HepG2 (cell line): Measurements from ENCODE around the gene PRDM8. TPM values are rescaled to one million over a fixed set of nuclear protein-coding genes. Genes with fewer than 3 reads are reported as not detected.

Source experiments
- ATAC-seq: fragments of 200-7000 bp; cut with Tn5 transposase; 3 replicates; pipeline ENCODE4 v1.9.1; 2020; ENCODE audit warnings: mild to moderate bottlenecking, moderate library complexity
- BruUV-seq: library from RNA; stranded (reverse); fragments of 400-500 nt; replicated peaks from 2 replicates; lab custom pipeline; 2021; lab: Mats Ljungman, UMichigan
- CTCF ChIA-PET: fragments of 300-600 bp; formaldehyde crosslinking; extraction: SDS; loops from one replicate; lab custom pipeline; 2021; ENCODE audit warnings: low total read pairs, inconsistent platforms, low intra/inter-chr PET ratio; lab: Yijun Ruan, JAX
- POLR2A ChIA-PET: fragments of 350-600 bp; sonication (Branson Sonifier 250); formaldehyde crosslinking; loops from one replicate; lab custom pipeline; 2020; ENCODE audit warnings: antibody characterized with exemption, inconsistent platforms; lab: Yijun Ruan, JAX
- DNase-seq: peaks from one replicate; pipeline ENCODE4 v3.0.0-alpha.2; 2015; ENCODE audit warnings: low spot score
- FAIRE-seq: peaks from 3 replicates; lab custom pipeline; 2011; peaks lifted over from hg19 to GRCh38; lab: Jason Lieb, UNC
- H2AFZ ChIP-seq: one replicate; pipeline ENCODE4 v1.6.1; 2011; ENCODE audit warnings: low read length, inconsistent platforms
- H3K27ac ChIP-seq: fragments of 300-600 bp; 3 replicates; pipeline ENCODE4 v1.8.0; 2011; ENCODE audit warnings: mixed run types, mild to moderate bottlenecking, mixed read lengths, low read length, inconsistent platforms; ENCODE audit not compliant: insufficient read depth; ENCODE audit errors: extremely low read length
- H3K27me3 ChIP-seq, 2 experiments: fragments of 200-600 bp in 1 of 2; 2 replicates in 1 of 2; 3 replicates in 1 of 2; pipeline versions ENCODE4 v1.6.0 to v1.8.0; 2011; ENCODE audit warnings: low read length in 2 of 2, mild to moderate bottlenecking in 2 of 2, moderate library complexity in 2 of 2, inconsistent platforms in 1 of 2; ENCODE audit not compliant: insufficient read depth in 2 of 2, control insufficient read depth in 1 of 2
- H3K36me3 ChIP-seq, 2 experiments: fragments of 200-600 bp in 1 of 2; replicated peaks in 1 of 2; 2 replicates in 1 of 2; 3 replicates in 1 of 2; pipeline versions ENCODE4 v1.5.1 to v1.8.0; 2011; ENCODE audit warnings: low read length in 2 of 2, inconsistent platforms in 1 of 2; ENCODE audit not compliant: insufficient read depth in 2 of 2, control insufficient read depth in 1 of 2
- H3K4me1 ChIP-seq: 2 replicates; pipeline ENCODE4 v1.5.1; 2012; ENCODE audit warnings: low read length, inconsistent platforms; ENCODE audit not compliant: insufficient read depth
- H3K4me2 ChIP-seq: 2 replicates; pipeline ENCODE4 v1.6.0; 2011; ENCODE audit warnings: low read depth, low read length, inconsistent platforms
- H3K4me3 ChIP-seq, 3 experiments: fragments of 200-600 bp in 1 of 3; sonication (generic), shearing (Covaris generic) in 1 of 3; replicated peaks in 1 of 3; 2 replicates each; pipeline ENCODE4 v1.5.1; 2011 to 2016; ENCODE audit warnings: low read length in 3 of 3, inconsistent platforms in 2 of 3, low read depth in 2 of 3, mild to moderate bottlenecking in 2 of 3, control low read depth in 1 of 3, mixed read lengths in 1 of 3; ENCODE audit not compliant: insufficient read depth in 1 of 3
- H3K79me2 ChIP-seq: one replicate; pipeline ENCODE4 v1.6.1; 2011; ENCODE audit warnings: low read length, inconsistent platforms; ENCODE audit not compliant: insufficient read depth
- H3K9ac ChIP-seq: 2 replicates; pipeline ENCODE4 v1.6.0; 2011; ENCODE audit warnings: mild to moderate bottlenecking, low read depth, low read length, inconsistent platforms; ENCODE audit not compliant: insufficient read depth
- H3K9me3 ChIP-seq: 2 replicates; pipeline ENCODE4 v1.5.1; 2012; ENCODE audit warnings: mild to moderate bottlenecking, low read length
- H4K20me1 ChIP-seq: 2 replicates; pipeline ENCODE4 v1.6.0; 2011; ENCODE audit warnings: inconsistent platforms, mild to moderate bottlenecking, low read length, moderate library complexity; ENCODE audit not compliant: insufficient read depth
- ZNF598 ChIP-seq: sonication (generic); formaldehyde crosslinking; IDR thresholded peaks from 2 replicates; pipeline ENCODE4 v1.5.1; 2020; ENCODE audit warnings: mild to moderate bottlenecking, missing genetic modification reagents, borderline replicate concordance
- WGBS: methylation state at CpG from one replicate; pipeline ENCODE4 v1.1.6; 2017; ENCODE audit warnings: low lambda C conversion rate; 5-methylcytosine and 5-hydroxymethylcytosine counted together
- in situ Hi-C: cut with HindIII; loops from 2 replicates; pipeline ENCODE4 v1.10.0; 2017; ENCODE audit warnings: low pct_unique_long_range_greater_than_20kb; ENCODE audit not compliant: extremely low pct_ligation_motif_present
- intact Hi-C: fragments of 100-400 bp; cut with micrococcal nuclease; formaldehyde crosslinking; loops from one replicate; pipeline ENCODE4 v1.10.0; 2022; ENCODE audit not compliant: unreplicated experiment
- polyA plus RNA-seq, 8 experiments: library from polyadenylated mRNA; depleted of rRNA in 3 of 8; stranded (reverse) in 7 of 8; unstranded in 1 of 8; fragments of >200 nt; fragmentation: Illumina TruSeq in 4 of 8; extraction: Trizol in 4 of 8; gene quantifications; 2 replicates each; pipeline versions ENCODE4 v1.2.1 to v1.2.3, GENCODE V29; 2011 to 2016; ENCODE audit warnings: low read depth in 4 of 8, missing spikeins in 1 of 8, mixed read lengths in 1 of 8; ENCODE audit not compliant: insufficient read depth in 1 of 8
- total RNA-seq, 5 experiments: library from RNA; depleted of rRNA; stranded (reverse); fragments of >200 nt; fragmentation: Illumina TruSeq; extraction: Trizol; gene quantifications; 2 replicates each; pipeline ENCODE4 v1.2.3, GENCODE V29; 2016; ENCODE audit warnings: low read depth in 1 of 5
- TF ChIP-seq, protein P1 (sequence below): sonication (generic); formaldehyde crosslinking; conservative IDR thresholded peaks from 2 replicates; pipeline ENCODE4 v1.4.0; 2020; ENCODE audit warnings: mild to moderate bottlenecking, missing genetic modification reagents, moderate library complexity
- TF ChIP-seq, protein P2 (sequence below): sonication (generic); formaldehyde crosslinking; IDR thresholded peaks from 2 replicates; pipeline ENCODE4 v1.5.1; 2020; ENCODE audit warnings: missing genetic modification reagents, mild to moderate bottlenecking, borderline replicate concordance

The PRDM8 gene
- total and polyA plus RNA-seq, 2 of the 13 experiments (the other 11 are each of a cell fraction or from before 2014, with no cell fraction given) = 0.09 TPM; not detected in 1

- ChIA-PET CTCF (interaction anchor here (0.8 to 1.5 kb wide), 3 partner anchors 32 to 266 kb away, joined by 4 to 5 read pairs (median 4); no protein-coding TSS in a partner anchor), POLR2A (no interaction called here)
- H3K4me3 ChIP-seq = peak overlapping the region; percentile 45 to 75 (median 53)
- H3K4me1 ChIP-seq = peaks cover 7% of the 10 kb centered on the region; the same call in 1 of the 2 replicates
- in situ Hi-C loops (no loop called here), intact Hi-C loops (loop anchor here (1.0 to 2.0 kb wide), 4 partner anchors 31 to 1232 kb away; partner anchors contain the start of gene ANTXR2)
- peaks cover 4 to 52% of the 10 kb centered on the region in 2 experiments for H3K27me3 ChIP-seq
- peak; percentile 78 for ATAC-seq
- H2AFZ ChIP-seq = peak overlapping the region; percentile 69
- BruUV-seq = no TSS peak
- 22% methylated on average over 16 of the region's 54 CpGs for WGBS
- H3K9ac ChIP-seq = peak overlapping the region; percentile 22; the same call in 1 of the 2 replicates
- H3K27ac ChIP-seq = no peak overlapping the region
- TF ChIP-seq, protein P1, sequence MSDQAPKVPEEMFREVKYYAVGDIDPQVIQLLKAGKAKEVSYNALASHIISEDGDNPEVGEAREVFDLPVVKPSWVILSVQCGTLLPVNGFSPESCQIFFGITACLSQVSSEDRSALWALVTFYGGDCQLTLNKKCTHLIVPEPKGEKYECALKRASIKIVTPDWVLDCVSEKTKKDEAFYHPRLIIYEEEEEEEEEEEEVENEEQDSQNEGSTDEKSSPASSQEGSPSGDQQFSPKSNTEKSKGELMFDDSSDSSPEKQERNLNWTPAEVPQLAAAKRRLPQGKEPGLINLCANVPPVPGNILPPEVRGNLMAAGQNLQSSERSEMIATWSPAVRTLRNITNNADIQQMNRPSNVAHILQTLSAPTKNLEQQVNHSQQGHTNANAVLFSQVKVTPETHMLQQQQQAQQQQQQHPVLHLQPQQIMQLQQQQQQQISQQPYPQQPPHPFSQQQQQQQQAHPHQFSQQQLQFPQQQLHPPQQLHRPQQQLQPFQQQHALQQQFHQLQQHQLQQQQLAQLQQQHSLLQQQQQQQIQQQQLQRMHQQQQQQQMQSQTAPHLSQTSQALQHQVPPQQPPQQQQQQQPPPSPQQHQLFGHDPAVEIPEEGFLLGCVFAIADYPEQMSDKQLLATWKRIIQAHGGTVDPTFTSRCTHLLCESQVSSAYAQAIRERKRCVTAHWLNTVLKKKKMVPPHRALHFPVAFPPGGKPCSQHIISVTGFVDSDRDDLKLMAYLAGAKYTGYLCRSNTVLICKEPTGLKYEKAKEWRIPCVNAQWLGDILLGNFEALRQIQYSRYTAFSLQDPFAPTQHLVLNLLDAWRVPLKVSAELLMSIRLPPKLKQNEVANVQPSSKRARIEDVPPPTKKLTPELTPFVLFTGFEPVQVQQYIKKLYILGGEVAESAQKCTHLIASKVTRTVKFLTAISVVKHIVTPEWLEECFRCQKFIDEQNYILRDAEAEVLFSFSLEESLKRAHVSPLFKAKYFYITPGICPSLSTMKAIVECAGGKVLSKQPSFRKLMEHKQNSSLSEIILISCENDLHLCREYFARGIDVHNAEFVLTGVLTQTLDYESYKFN = no peak
- TF ChIP-seq, protein P2, sequence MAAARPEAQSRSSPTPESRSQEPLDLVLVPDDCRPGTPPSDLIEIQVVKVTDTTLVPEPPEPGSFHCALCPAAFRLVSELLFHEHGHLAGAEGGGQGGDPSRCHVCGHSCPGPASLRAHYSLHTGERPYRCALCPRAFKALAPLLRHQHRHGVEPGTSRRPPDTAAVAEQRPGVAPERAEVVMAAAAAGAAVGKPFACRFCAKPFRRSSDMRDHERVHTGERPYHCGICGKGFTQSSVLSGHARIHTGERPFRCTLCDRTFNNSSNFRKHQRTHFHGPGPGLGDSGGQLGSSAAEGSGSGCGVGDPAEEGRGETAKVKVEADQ (CRISPR knock-in tag) = 0 out of 2 replicates have a peak, but pooled peaks have one; percentile 19
- 0 out of 2 replicates have a peak, but pooled peaks have one; percentile 13 for TF ChIP-seq ZNF598 (CRISPR knock-in tag)
- TF ChIP-seq, all 625 proteins: peak for 2
- no peaks in the 10 kb centered on the region for H3K9me3 ChIP-seq
- FAIRE-seq = no peak
- H3K79me2 ChIP-seq = no peaks in the 10 kb centered on the region
- H4K20me1 ChIP-seq = no peaks in the 10 kb centered on the region
- no peaks in the 10 kb centered on the region for H3K36me3 ChIP-seq
- DNase-seq = no peak
- H3K4me2 ChIP-seq = peak overlapping the region; percentile 85
Measured at GRCh38 chr4:80183250-80184052, 13.9 kb upstream of the PRDM8 start.
